Type B pancreatic cell (in vitro differentiated cells): ENCODE data around the gene POGK. TPM values are rescaled to one million over a fixed set of nuclear protein-coding genes. Genes with fewer than 3 reads are reported as not detected.

Experiments used
- DNase-seq: peaks from one replicate; pipeline ENCODE4 v3.0.0; 2021; ENCODE audit warnings: mixed read lengths; ENCODE audit not compliant: unreplicated experiment; ENCODE audit errors: extremely low spot score
- H3K27ac Mint-ChIP-seq: 2 replicates; pipeline ENCODE4 v1.8.0; 2021; ENCODE audit warnings: mild to moderate bottlenecking, mixed read lengths
- H3K27me3 Mint-ChIP-seq: 2 replicates; pipeline ENCODE4 v1.8.0; 2021; ENCODE audit warnings: mixed read lengths
- H3K36me3 Mint-ChIP-seq: 2 replicates; pipeline ENCODE4 v1.8.0; 2021; ENCODE audit warnings: mixed read lengths
- H3K4me1 Mint-ChIP-seq: one replicate; pipeline ENCODE4 v1.8.0; 2021; ENCODE audit warnings: mixed read lengths; ENCODE audit not compliant: unreplicated experiment
- H3K4me3 Mint-ChIP-seq: 2 replicates; pipeline ENCODE4 v1.8.0; 2021; ENCODE audit warnings: mild to moderate bottlenecking, mixed read lengths
- H3K9me3 Mint-ChIP-seq: 2 replicates; pipeline ENCODE4 v1.8.0; 2021; ENCODE audit warnings: mixed read lengths
- CTCF ChIP-seq: fragments of 200-600 bp; sonication (generic); conservative IDR thresholded peaks from 2 replicates; pipeline ENCODE4 v1.5.0; 2021; ENCODE audit warnings: antibody characterized with exemption, mild to moderate bottlenecking
- total RNA-seq: library from RNA; stranded (reverse); gene quantifications from 2 replicates; pipeline ENCODE4 v1.2.1, GENCODE V29; 2021; ENCODE audit warnings: low replicate concordance

POGK gene
- total RNA-seq, 1 donor from 2014 or later: 40.7 TPM

GRCh38 chr1:166844791-166845190 is 5.5 kb downstream of the POGK start:
- Mint-ChIP-seq H3K4me1 (peaks cover 26% of the 10 kb centered on the region), H3K27me3 (no peaks in the 10 kb centered on the region), H3K9me3 (no peaks in the 10 kb centered on the region), H3K27ac (no peak overlapping the region), H3K4me3 (no peak overlapping the region), H3K36me3 (peaks cover 26% of the 10 kb centered on the region)
- no peak for DNase-seq
- TF ChIP-seq CTCF: no peak

- H3K27ac Mint-ChIP-seq: no peak overlapping the region
- no peak for DNase-seq
- H3K36me3 Mint-ChIP-seq: peaks cover 35% of the 10 kb centered on the region
- H3K4me3 Mint-ChIP-seq: no peak overlapping the region
- no peaks in the 10 kb centered on the region for H3K27me3 Mint-ChIP-seq
- TF ChIP-seq CTCF: no peak
- H3K4me1 Mint-ChIP-seq: peaks cover 12% of the 10 kb centered on the region
- H3K9me3 Mint-ChIP-seq: no peaks in the 10 kb centered on the region
Observed at GRCh38 chr1:166848193-166848592, 8.9 kb downstream of the POGK start.

GRCh38 chr1:166849135-166849534 is 9.9 kb downstream of the POGK start:
- Mint-ChIP-seq H3K9me3 (no peaks in the 10 kb centered on the region), H3K4me1 (peaks cover 11% of the 10 kb centered on the region), H3K27ac (no peak overlapping the region), H3K27me3 (no peaks in the 10 kb centered on the region), H3K36me3 (peaks cover 38% of the 10 kb centered on the region), H3K4me3 (no peak overlapping the region)
- no peak for DNase-seq
- TF ChIP-seq CTCF: no peak

- Mint-ChIP-seq H3K9me3 (no peaks in the 10 kb centered on the region), H3K4me3 (no peak overlapping the region), H3K27ac (no peak overlapping the region), H3K36me3 (peaks cover 32% of the 10 kb centered on the region), H3K4me1 (peaks cover 9% of the 10 kb centered on the region), H3K27me3 (no peaks in the 10 kb centered on the region)
- no peak for DNase-seq
- no peak for TF ChIP-seq CTCF
Observed at GRCh38 chr1:166852918-166853317, 13.6 kb downstream of the POGK start.

GRCh38 chr1:166855558-166855957 is 16.3 kb downstream of the POGK start:
- Mint-ChIP-seq H3K27ac (no peak overlapping the region), H3K36me3 (peaks cover 37% of the 10 kb centered on the region), H3K27me3 (no peaks in the 10 kb centered on the region), H3K4me1 (peaks cover 13% of the 10 kb centered on the region), H3K9me3 (no peaks in the 10 kb centered on the region), H3K4me3 (no peak overlapping the region)
- no peak for TF ChIP-seq CTCF
- DNase-seq: no peak

GRCh38 chr1:166857995-166858394 is 18.7 kb downstream of the POGK start:
- DNase-seq: no peak
- no peaks in the 10 kb centered on the region for H3K9me3 Mint-ChIP-seq
- peaks cover 13% of the 10 kb centered on the region for H3K4me1 Mint-ChIP-seq
- TF ChIP-seq CTCF: no peak
- H3K27ac Mint-ChIP-seq: no peak overlapping the region
- peaks cover 37% of the 10 kb centered on the region for H3K36me3 Mint-ChIP-seq
- H3K4me3 Mint-ChIP-seq: no peak overlapping the region
- H3K27me3 Mint-ChIP-seq: no peaks in the 10 kb centered on the region
